VCaP (cell line): ENCODE measurements around the gene SLC35A5.

Source experiments
- H3K27ac ChIP-seq: fragments of 450-650 bp; 2 replicates; pipeline ENCODE4 v1.5.1; 2017
- TF ChIP-seq, protein P1 (sequence below): fragments of 450-650 bp; conservative IDR thresholded peaks from 2 replicates; pipeline ENCODE4 v1.5.1; 2017; ENCODE audit warnings: mild to moderate bottlenecking, moderate library complexity

Gene SLC35A5

DNA sequence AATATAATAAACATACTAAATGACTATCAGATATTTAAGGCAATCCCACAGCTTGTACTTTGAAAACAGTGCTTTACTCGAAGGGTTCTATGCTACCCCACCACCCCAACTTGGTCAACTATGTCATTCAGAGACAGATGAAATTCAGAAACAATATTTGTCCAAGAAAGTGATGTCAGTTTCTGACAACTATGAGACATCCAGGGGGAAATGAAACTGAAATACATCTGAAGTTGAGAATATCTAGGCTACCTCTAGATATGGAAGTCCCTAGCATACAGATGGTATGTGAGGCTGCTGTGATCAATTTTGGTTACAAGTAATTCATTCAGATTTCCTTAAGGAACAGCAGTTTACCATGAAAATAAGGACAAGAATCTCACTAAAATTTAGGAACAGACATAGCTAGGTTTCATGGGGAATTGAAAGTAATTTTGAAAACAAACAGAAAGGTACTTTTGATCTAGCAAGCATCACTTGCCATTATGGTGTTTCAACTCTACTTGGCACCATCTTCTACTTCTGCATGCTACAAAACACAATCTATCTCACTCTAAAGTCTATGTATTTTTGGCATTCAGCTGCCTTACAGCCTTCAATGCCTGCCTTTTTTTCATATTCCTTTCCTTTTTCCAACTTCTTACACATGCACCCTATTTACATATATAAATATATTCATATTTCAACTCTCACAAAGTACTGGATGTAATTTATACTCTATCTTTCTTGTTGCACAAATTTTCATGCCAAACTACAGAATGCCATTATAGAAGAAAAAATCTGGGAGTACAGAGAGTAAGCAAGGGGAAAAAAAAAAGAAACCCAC is 21.8 kb upstream of the SLC35A5 start:
- TF ChIP-seq, protein P1, sequence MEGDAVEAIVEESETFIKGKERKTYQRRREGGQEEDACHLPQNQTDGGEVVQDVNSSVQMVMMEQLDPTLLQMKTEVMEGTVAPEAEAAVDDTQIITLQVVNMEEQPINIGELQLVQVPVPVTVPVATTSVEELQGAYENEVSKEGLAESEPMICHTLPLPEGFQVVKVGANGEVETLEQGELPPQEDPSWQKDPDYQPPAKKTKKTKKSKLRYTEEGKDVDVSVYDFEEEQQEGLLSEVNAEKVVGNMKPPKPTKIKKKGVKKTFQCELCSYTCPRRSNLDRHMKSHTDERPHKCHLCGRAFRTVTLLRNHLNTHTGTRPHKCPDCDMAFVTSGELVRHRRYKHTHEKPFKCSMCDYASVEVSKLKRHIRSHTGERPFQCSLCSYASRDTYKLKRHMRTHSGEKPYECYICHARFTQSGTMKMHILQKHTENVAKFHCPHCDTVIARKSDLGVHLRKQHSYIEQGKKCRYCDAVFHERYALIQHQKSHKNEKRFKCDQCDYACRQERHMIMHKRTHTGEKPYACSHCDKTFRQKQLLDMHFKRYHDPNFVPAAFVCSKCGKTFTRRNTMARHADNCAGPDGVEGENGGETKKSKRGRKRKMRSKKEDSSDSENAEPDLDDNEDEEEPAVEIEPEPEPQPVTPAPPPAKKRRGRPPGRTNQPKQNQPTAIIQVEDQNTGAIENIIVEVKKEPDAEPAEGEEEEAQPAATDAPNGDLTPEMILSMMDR: no peak
- no peak overlapping the region for H3K27ac ChIP-seq

DNA sequence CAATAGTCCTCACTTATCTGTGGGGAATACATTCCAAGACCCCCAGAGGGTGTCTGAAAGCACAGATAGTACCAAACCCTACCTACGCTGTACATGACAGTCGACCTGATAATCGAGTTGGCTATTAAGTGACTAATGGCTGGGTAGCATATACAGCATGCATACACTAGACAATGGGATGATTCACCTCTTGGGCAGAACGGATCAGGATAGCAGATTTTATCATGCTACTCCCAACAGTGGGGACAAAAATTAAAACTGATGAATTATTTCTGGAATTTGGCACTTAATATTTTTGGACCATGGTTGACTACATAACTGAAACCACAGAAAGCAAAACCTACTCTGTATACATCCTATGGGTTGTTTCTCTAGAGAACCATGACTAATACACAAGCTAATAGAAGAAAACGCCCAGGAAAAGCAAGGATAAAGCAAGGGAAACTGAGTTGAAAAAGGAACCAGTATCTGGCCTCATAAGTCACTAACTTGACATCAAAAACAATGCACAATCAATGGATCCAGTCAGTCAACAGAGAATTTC is 15.6 kb upstream of the SLC35A5 start:
- TF ChIP-seq, protein P1: no peak
- H3K27ac ChIP-seq: no peak overlapping the region

DNA sequence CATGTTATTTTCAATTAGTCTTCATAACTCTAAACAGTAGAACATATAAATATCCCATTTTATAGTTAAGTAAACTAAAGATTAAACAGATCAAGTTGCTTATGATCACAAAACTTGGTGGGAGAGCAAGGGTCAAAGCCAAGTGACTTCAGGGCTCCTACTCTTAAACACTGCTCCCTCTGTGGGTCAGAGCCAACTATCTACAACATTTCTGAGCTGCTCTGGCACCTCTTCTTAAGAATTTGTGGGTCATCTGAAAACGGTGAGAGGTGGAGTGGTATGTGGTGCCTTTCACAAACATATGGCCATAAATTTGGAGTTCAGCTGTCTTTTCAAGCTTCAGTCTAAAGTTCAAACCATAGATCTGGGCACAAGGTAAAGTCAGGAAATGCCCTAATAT is 11.0 kb upstream of the SLC35A5 start:
- TF ChIP-seq, protein P1: no peak
- no peak overlapping the region for H3K27ac ChIP-seq

DNA sequence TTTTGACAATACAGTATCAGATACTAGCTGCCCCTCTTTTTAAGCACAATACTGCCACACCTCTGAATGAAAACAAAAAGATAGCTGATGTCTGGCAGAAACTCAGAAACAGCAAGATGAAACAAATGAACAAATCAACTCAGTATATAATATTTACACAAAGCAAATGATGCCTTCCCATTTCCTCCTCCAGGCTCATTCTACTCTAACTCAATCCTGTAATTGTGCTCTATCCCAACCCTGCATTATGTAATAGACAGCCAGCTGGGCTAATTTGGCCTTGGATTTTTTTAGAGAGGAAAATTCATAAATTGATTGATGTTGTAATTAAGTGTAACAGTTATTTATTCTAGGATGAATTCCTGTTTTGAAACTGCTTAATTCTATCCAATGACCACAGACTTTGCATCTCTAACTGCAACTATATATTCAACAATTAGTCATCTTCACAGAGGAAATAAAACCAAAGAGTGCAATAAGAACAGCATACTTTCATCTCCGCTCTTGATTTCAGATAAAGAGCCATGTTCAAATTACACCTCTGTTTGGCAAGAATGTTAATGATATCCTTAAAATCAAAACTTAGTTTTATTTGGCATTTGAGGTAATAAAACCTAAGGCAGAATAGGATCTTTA is 6.2 kb upstream of the SLC35A5 start:
- TF ChIP-seq, protein P1: no peak
- H3K27ac ChIP-seq: peak overlapping the region; percentile 17; the same call in 1 of the 2 replicates

DNA sequence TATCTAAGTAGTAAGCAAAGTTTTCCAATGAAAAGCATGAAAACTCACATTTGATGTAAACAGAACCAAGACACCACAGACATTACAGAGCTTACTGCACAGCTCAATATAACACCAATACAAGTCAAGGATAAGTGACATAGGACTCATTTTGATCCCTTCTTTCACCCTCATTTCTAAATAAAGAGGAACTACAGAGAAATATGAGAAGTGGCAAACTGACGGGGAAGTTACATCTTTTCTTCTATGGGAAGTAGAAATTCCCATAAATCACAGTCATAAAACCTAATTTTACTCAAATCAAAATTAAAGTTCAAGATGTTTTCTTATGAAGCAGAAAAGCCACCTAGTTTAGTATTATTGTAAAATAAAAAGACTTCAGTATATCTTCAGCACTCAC is 3.9 kb upstream of the SLC35A5 start:
- TF ChIP-seq, protein P1: no peak

DNA sequence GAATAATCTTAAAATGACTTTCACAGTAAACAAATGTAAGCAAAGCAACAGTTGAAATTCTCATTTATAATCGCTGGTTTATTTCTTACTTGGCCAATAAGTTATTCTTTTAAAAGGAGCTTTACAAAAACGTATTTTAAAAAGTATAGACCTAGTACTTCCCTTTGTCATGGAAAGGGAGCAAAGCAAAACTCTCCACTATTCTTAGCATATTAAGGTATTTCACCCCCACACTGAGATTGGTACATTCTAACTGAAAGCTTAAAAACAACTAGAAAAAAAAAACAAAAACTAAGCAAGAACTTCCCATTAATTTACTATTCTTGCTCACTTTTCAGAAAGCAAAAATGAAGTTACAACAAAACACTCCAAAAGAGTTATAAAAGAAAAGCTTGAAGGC is 1.5 kb upstream of the SLC35A5 start:
- H3K27ac ChIP-seq: peak overlapping the region; percentile 85
- TF ChIP-seq, protein P1: no peak

More for the DNA sequence above, 3.9 kb upstream of the SLC35A5 start:
- no peak overlapping the region for H3K27ac ChIP-seq

DNA sequence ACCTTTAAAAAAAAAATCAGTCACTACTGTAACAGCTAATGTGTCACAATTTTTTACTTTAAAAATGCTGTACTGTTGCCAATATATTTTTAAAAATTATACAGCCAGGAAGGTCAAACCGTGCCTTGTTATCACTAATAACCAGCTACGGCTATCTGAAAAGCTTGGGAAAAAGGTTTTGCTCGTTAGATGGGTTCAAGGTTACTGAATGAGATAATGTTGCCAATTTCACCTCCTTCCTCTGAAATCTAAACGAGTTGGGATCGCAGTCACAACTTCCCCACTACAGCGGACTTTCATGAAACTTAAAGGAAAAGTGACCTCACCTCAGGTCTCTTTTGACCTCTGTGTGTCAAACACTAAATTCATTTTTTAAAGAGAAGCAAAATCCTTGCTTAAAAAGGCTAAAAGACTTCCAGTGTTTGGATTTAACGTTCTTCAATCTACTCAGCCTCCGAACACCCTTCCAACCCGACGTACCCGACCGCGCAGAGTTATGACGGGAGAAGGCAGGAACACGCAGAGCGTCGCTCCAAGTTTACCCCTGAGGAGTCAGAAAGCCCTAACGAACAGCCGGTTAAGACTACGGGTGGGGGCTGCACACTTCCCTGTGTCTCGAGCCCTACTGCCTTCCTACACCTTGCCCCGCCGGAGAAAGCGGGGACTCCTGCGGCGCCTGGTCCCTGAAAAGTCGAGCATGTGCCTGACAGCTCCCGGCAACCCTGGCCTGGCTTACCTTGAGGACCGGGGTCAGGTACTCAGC is 943 bp upstream of the SLC35A5 start:
- TF ChIP-seq, protein P1: no peak
- peak overlapping the region; percentile 85 for H3K27ac ChIP-seq
